ENCODE results near the gene NECTIN4. TPM values are rescaled to one million over a fixed set of nuclear protein-coding genes. Genes with fewer than 3 reads are reported as not detected.

Gene NECTIN4
- total and polyA plus RNA-seq, 2 of the 13 experiments (the other 11 are each of a cell fraction or from before 2014, with no cell fraction given), result 5.9 to 12.4 TPM

- ATAC-seq (no peak), FAIRE-seq (no peak), DNase-seq (ENCODE audit: low spot score) (no peak)
- in situ Hi-C loops (cut with HindIII; ENCODE audit: extremely low pct_ligation_motif_present, low pct_unique_long_range_greater_than_20kb), result no loop called here
- Histone ChIP-seq H3K9ac (ENCODE audit: insufficient read depth, low read depth, low read length) (no peak overlapping the region), H3K4me3 (replicated peaks in 1 of 3; ENCODE audit: insufficient read depth in 1 of 3, low read depth in 2 of 3, low read length in 3 of 3) (no peak overlapping the region), H3K4me1 (ENCODE audit: insufficient read depth, low read length) (peaks cover 35% of the 10 kb centered on the region), H3K4me2 (ENCODE audit: low read depth, low read length) (no peak overlapping the region), H3K27me3 (ENCODE audit: control insufficient read depth in 1 of 2, insufficient read depth in 2 of 2, low read length in 2 of 2) (no peaks in the 10 kb centered on the region), H3K9me3 (ENCODE audit: low read length) (no peaks in the 10 kb centered on the region), H4K20me1 (ENCODE audit: insufficient read depth, low read length) (no peaks in the 10 kb centered on the region), H3K27ac (ENCODE audit: extremely low read length, insufficient read depth, low read length) (no peak overlapping the region), H3K36me3 (replicated peaks in 1 of 2; ENCODE audit: control insufficient read depth in 1 of 2, insufficient read depth in 2 of 2, low read length in 2 of 2) (no peaks in the 10 kb centered on the region), H3K79me2 (ENCODE audit: insufficient read depth, low read length) (no peaks in the 10 kb centered on the region), H2AFZ (ENCODE audit: low read length) (no peak overlapping the region)
- ChIA-PET CTCF (ENCODE audit: low intra/inter-chr PET ratio, low total read pairs) (interaction anchor here (4.5 kb wide), 1 partner anchor 27 kb away, joined by 50 read pairs; the partner anchor contains the start of gene KLHDC9), POLR2A (interaction anchor here (1.6 kb wide), 1 partner anchor 25 kb away, joined by 4 read pairs; the partner anchor contains the start of gene USF1)
- WGBS (ENCODE audit: low lambda C conversion rate), result 90% methylated on average over 4 of the region's 4 CpGs
- no TSS peak for BruUV-seq (replicated peaks)
- intact Hi-C loops (cut with micrococcal nuclease; ENCODE audit: unreplicated experiment), result no loop called here
- TF ChIP-seq ZNF629 (CRISPR knock-in tag; conservative IDR thresholded peaks at IDR 0.05) (no peak), ARNT (IDR thresholded peaks at IDR 0.05) (no peak), ZKSCAN5 (CRISPR knock-in tag; IDR thresholded peaks at IDR 0.05) (no peak), ESRRA (CRISPR knock-in tag; IDR thresholded peaks at IDR 0.05; ENCODE audit: low read depth) (no peak), GMEB1 (CRISPR knock-in tag; IDR thresholded peaks at IDR 0.05; ENCODE audit: borderline replicate concordance) (no peak), AKAP8 (CRISPR knock-in tag; IDR thresholded peaks at IDR 0.05) (no peak), CC2D1A (CRISPR knock-in tag; IDR thresholded peaks at IDR 0.05) (no peak), ZNF33A (CRISPR knock-in tag; IDR thresholded peaks at IDR 0.05; ENCODE audit: borderline replicate concordance) (no peak), SMARCE1 (IDR thresholded peaks at IDR 0.05; ENCODE audit: borderline replicate concordance) (no peak), LCORL (IDR thresholded peaks at IDR 0.05) (no peak), LCORL (CRISPR knock-in tag; IDR thresholded peaks at IDR 0.05) (no peak), CREB1 (IDR thresholded peaks at IDR 0.05) (no peak), CREB1 (CRISPR knock-in tag; IDR thresholded peaks at IDR 0.05) (no peak), HNF1A (IDR thresholded peaks at IDR 0.05; ENCODE audit: low read depth) (no peak), HNF1A (CRISPR knock-in tag; IDR thresholded peaks at IDR 0.05; ENCODE audit: borderline replicate concordance) (no peak)
- TF ChIP-seq, protein P1, sequence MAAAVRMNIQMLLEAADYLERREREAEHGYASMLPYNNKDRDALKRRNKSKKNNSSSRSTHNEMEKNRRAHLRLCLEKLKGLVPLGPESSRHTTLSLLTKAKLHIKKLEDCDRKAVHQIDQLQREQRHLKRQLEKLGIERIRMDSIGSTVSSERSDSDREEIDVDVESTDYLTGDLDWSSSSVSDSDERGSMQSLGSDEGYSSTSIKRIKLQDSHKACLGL (CRISPR knock-in tag; IDR thresholded peaks at IDR 0.05), result no peak
- TF ChIP-seq, protein P2, sequence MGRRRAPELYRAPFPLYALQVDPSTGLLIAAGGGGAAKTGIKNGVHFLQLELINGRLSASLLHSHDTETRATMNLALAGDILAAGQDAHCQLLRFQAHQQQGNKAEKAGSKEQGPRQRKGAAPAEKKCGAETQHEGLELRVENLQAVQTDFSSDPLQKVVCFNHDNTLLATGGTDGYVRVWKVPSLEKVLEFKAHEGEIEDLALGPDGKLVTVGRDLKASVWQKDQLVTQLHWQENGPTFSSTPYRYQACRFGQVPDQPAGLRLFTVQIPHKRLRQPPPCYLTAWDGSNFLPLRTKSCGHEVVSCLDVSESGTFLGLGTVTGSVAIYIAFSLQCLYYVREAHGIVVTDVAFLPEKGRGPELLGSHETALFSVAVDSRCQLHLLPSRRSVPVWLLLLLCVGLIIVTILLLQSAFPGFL (CRISPR knock-in tag; IDR thresholded peaks at IDR 0.05), result no peak
- TF ChIP-seq, protein P3, sequence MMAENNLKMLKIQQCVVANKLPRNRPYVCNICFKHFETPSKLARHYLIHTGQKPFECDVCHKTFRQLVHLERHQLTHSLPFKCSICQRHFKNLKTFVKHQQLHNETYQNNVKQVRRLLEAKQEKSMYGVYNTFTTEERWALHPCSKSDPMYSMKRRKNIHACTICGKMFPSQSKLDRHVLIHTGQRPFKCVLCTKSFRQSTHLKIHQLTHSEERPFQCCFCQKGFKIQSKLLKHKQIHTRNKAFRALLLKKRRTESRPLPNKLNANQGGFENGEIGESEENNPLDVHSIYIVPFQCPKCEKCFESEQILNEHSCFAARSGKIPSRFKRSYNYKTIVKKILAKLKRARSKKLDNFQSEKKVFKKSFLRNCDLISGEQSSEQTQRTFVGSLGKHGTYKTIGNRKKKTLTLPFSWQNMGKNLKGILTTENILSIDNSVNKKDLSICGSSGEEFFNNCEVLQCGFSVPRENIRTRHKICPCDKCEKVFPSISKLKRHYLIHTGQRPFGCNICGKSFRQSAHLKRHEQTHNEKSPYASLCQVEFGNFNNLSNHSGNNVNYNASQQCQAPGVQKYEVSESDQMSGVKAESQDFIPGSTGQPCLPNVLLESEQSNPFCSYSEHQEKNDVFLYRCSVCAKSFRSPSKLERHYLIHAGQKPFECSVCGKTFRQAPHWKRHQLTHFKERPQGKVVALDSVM (CRISPR knock-in tag; IDR thresholded peaks at IDR 0.05), result no peak
These were observed 18.6 kb downstream of the NECTIN4 start for GRCh38 chr1:161070761-161071160.

Measured in HepG2 (cell line).